K562 (cell line): Measurements from ENCODE around the gene ATF6B. TPM values are rescaled to one million over a fixed set of nuclear protein-coding genes. Genes with fewer than 3 reads are reported as not detected.

Source experiments
- CHD2 ChIP-seq: IDR thresholded peaks from 2 replicates; pipeline ENCODE4 v1.6.1; 2011; ENCODE audit warnings: low read depth, low read length
- CTBP1 ChIP-seq: fragments of 450-650 bp; IDR thresholded peaks from 2 replicates; pipeline ENCODE4 v1.6.1; 2016; ENCODE audit warnings: borderline replicate concordance
- GMEB1 ChIP-seq: fragments of 250-450 bp; sonication (Bioruptor Pico); IDR thresholded peaks from 2 replicates; pipeline ENCODE4 v1.4.0; 2020; ENCODE audit warnings: mild to moderate bottlenecking
- HBP1 ChIP-seq: fragments of 450-650 bp; formaldehyde crosslinking; IDR thresholded peaks from 2 replicates; pipeline ENCODE4 v1.4.0; 2022; ENCODE audit warnings: missing genetic modification characterization
- HMBOX1 ChIP-seq: sonication (generic); IDR thresholded peaks from 2 replicates; pipeline ENCODE4 v1.6.1; 2016
- HNRNPH1 ChIP-seq: fragments of 200-400 bp; formaldehyde crosslinking; optimal IDR thresholded peaks from 2 replicates; pipeline ENCODE3; 2017; ENCODE audit warnings: low read depth, mild to moderate bottlenecking, low read length, moderate library complexity
- HOMEZ ChIP-seq: fragments of 250-450 bp; sonication (Bioruptor Pico); IDR thresholded peaks from 2 replicates; pipeline ENCODE4 v1.4.0; 2020; ENCODE audit warnings: mild to moderate bottlenecking, moderate library complexity
- KLF16 ChIP-seq: IDR thresholded peaks from 2 replicates; pipeline ENCODE4 v1.6.1; 2016; ENCODE audit warnings: antibody characterized with exemption
- KLF6 ChIP-seq: fragments of 250-450 bp; sonication (Bioruptor Pico); IDR thresholded peaks from 2 replicates; pipeline ENCODE4 v1.4.0; 2020; ENCODE audit warnings: mild to moderate bottlenecking, moderate library complexity, borderline replicate concordance
- MTF1 ChIP-seq: fragments of 250-450 bp; sonication (Bioruptor Pico); IDR thresholded peaks from 2 replicates; pipeline ENCODE4 v1.9.0; 2021; ENCODE audit warnings: moderate library complexity, mild to moderate bottlenecking, inconsistent platforms, borderline replicate concordance
- SAFB2 ChIP-seq: fragments of 200-400 bp; formaldehyde crosslinking; IDR thresholded peaks from 2 replicates; pipeline ENCODE4 v1.6.1; 2018; ENCODE audit warnings: borderline replicate concordance, low read length, low read depth, moderate library complexity; ENCODE audit not compliant: severe bottlenecking
- TAL1 ChIP-seq: fragments of 450-650 bp; IDR thresholded peaks from 2 replicates; pipeline ENCODE4 v1.6.1; 2016; ENCODE audit warnings: mild to moderate bottlenecking
- TBP ChIP-seq: optimal IDR thresholded peaks from 2 replicates; pipeline ENCODE3; 2011; ENCODE audit warnings: low read depth, low read length, improper control_type of control experiment
- TCF3 ChIP-seq: sonication (generic); formaldehyde crosslinking; IDR thresholded peaks from 2 replicates; pipeline ENCODE4 v1.4.0; 2020; ENCODE audit warnings: mild to moderate bottlenecking, missing genetic modification reagents
- XRCC5 ChIP-seq: fragments of 200-400 bp; formaldehyde crosslinking; IDR thresholded peaks from 2 replicates; pipeline ENCODE4 v1.6.1; 2017; ENCODE audit warnings: low read depth, mild to moderate bottlenecking, low read length
- ZBTB17 ChIP-seq: fragments of 450-650 bp; formaldehyde crosslinking; IDR thresholded peaks from 2 replicates; pipeline ENCODE4 v1.4.0; 2020; ENCODE audit warnings: mild to moderate bottlenecking
- ZNF280A ChIP-seq: fragments of 450-650 bp; IDR thresholded peaks from 2 replicates; pipeline ENCODE4 v1.6.1; 2018; ENCODE audit warnings: mild to moderate bottlenecking, low read depth; ENCODE audit not compliant: partially characterized antibody
- ZNF778 ChIP-seq: fragments of 450-650 bp; formaldehyde crosslinking; IDR thresholded peaks from 2 replicates; pipeline ENCODE4 v1.4.0; 2020; ENCODE audit warnings: mild to moderate bottlenecking, moderate library complexity
- polyA plus RNA-seq, 8 experiments: library from polyadenylated mRNA; depleted of rRNA in 4 of 8; stranded (reverse) in 5 of 8; unstranded in 3 of 8; fragments of >200 nt; fragmentation: Nextera tagmentation in 2 of 8; fragmentation: Illumina TruSeq in 1 of 8; extraction: Ambion mirVana in 2 of 8; extraction: Trizol in 1 of 8; gene quantifications; 2 replicates each; pipeline versions ENCODE4 v1.2.1 to v1.2.3, GENCODE V29; 2011 to 2014; ENCODE audit warnings: inconsistent platforms in 1 of 8, missing spikeins in 1 of 8
- total RNA-seq, 7 experiments: library from RNA; depleted of rRNA in 6 of 7; stranded (reverse); fragments of >200 nt in 6 of 7; fragmentation: Illumina TruSeq in 2 of 7; extraction: Trizol in 2 of 7; gene quantifications; 2 replicates each; pipeline versions ENCODE4 v1.2.1 to v1.2.3, GENCODE V29; 2011 to 2021; ENCODE audit warnings: low replicate concordance in 1 of 7

ATF6B gene
- total and polyA plus RNA-seq, 9 of the 15 experiments (the other 6 are each of a cell fraction or from before 2014, with no cell fraction given) = 20.7 to 131 (median 31.7) TPM

- no peak; the same call in 1 of the 2 replicates for TF ChIP-seq HMBOX1
- no peak for TF ChIP-seq HNRNPH1
- no peak for TF ChIP-seq KLF16
- no peak for TF ChIP-seq ZNF280A
- TF ChIP-seq MTF1 (CRISPR knock-in tag) = 0 out of 2 replicates have a peak, but pooled peaks have one; percentile 56
- no peak for TF ChIP-seq HBP1 (CRISPR knock-in tag)
- TF ChIP-seq CTBP1 = no peak; the same call in 1 of the 2 replicates
- peak; percentile 18; the same call in 1 of the 2 replicates for TF ChIP-seq TCF3
- TF ChIP-seq TBP = peak; percentile 59
- no peak for TF ChIP-seq SAFB2
- TF ChIP-seq CHD2 = no peak; the same call in 1 of the 2 replicates
- TF ChIP-seq HOMEZ (CRISPR knock-in tag) = no peak
- no peak for TF ChIP-seq TAL1
- TF ChIP-seq ZNF778 (CRISPR knock-in tag) = no peak
- TF ChIP-seq KLF6 = 0 out of 2 replicates have a peak, but pooled peaks have one; percentile 63
- peak; percentile 40 for TF ChIP-seq ZBTB17
- peak; percentile 31; the same call in 1 of the 2 replicates for TF ChIP-seq XRCC5
- TF ChIP-seq GMEB1 (CRISPR knock-in tag) = 0 out of 2 replicates have a peak, but pooled peaks have one; percentile 30
Measured at GRCh38 chr6:32177183-32177787, 49.2 kb upstream of the ATF6B start (continued).
